ENCODE measurements around the gene PDZD7. TPM values are rescaled to one million over a fixed set of nuclear protein-coding genes. Genes with fewer than 3 reads are reported as not detected.

Gene PDZD7
- total RNA-seq, 1 experiment from 2014 or later, result 6.1 TPM

DNA sequence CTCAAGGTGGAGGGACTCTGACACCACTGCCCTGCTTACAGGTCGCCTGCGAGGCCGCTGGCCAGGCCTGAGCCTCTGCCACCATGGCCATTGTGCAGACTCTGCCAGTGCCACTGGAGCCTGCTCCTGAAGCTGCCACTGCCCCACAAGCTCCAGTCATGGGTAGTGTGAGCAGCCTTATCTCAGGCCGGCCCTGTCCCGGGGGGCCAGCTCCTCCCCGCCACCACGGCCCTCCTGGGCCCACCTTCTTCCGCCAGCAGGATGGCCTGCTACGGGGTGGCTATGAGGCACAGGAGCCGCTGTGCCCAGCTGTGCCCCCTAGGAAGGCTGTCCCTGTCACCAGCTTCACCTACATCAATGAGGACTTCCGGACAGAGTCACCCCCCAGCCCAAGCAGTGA is 28.5 kb downstream of the PDZD7 start:
- no TSS peak for BruUV-seq (replicated peaks)
- Histone ChIP-seq H3K9me2 (ENCODE audit: insufficient read depth) (no peaks in the 10 kb centered on the region), H3K36me3 (ENCODE audit: control insufficient read depth in 1 of 2, insufficient read depth in 2 of 2, low read length in 2 of 2) (peaks cover 12 to 15% of the 10 kb centered on the region in 2 experiments; a peak in 3 of 4 replicates), H3K9me3 (ENCODE audit: control insufficient read depth in 1 of 2, insufficient read depth in 1 of 2, low read depth in 1 of 2, low read length in 2 of 2) (no peaks in the 10 kb centered on the region), H4K20me1 (ENCODE audit: insufficient read depth) (no peaks in the 10 kb centered on the region), H3K27me3 (ENCODE audit: insufficient read depth, low read length) (no peaks in the 10 kb centered on the region), H3K79me2 (ENCODE audit: insufficient read depth, low read length) (peaks cover 48% of the 10 kb centered on the region), H3K4me3 (replicated peaks in 1 of 2; ENCODE audit: low read depth in 1 of 2, low read length in 2 of 2) (no peak overlapping the region), H3K27ac (ENCODE audit: low read depth, low read length) (peak overlapping the region; percentile 14; the same call in 1 of the 2 replicates), H2AFZ (ENCODE audit: low read depth, low read length, poor library complexity, severe bottlenecking) (no peak overlapping the region), H3K9ac (ENCODE audit: low read length) (0 out of 2 replicates have a peak overlapping the region, but pooled peaks have one; percentile 13), H3K4me1 (ENCODE audit: control insufficient read depth in 1 of 2, insufficient read depth in 2 of 2, low read length in 2 of 2) (peaks cover 14 to 30% of the 10 kb centered on the region in 2 experiments; a peak in 3 of 4 replicates), H3K4me2 (ENCODE audit: low read length) (no peak overlapping the region)
- no peak for ATAC-seq
- no peak for DNase-seq (ENCODE audit: low read depth, low spot score)
- intact Hi-C loops (cut with micrococcal nuclease), result no loop called here
- ChIA-PET POLR2A (no interaction called here), CTCF (interaction anchor here (1.3 to 8.3 kb wide), 3 partner anchors 7 to 28 kb away, joined by 3 to 118 read pairs (median 3); partner anchors contain the start of genes PDZD7 and SFXN3), RAD21 (ENCODE audit: low non-redundant PET in 1 of 2, low total read pairs in 2 of 2, uncharacterized antibody in 2 of 2, unreplicated experiment in 2 of 2) (no interaction called here)
- TF ChIP-seq FOSL1 (IDR thresholded peaks at IDR 0.05; ENCODE audit: low read depth) (no peak), JUND (IDR thresholded peaks at IDR 0.05) (no peak), ZNF274 (IDR thresholded peaks at IDR 0.05; ENCODE audit: low read depth, low read length) (no peak), POLR2AphosphoS5 (IDR thresholded peaks at IDR 0.05; ENCODE audit: low read depth, low read length) (no peak), EZH2phosphoT487 (IDR thresholded peaks at IDR 0.05; ENCODE audit: borderline replicate concordance) (no peak), YY1 (IDR thresholded peaks at IDR 0.05; ENCODE audit: extremely low read depth, insufficient replicate concordance, low read depth, low read length) (no peak)
- TF ChIP-seq, protein P1, sequence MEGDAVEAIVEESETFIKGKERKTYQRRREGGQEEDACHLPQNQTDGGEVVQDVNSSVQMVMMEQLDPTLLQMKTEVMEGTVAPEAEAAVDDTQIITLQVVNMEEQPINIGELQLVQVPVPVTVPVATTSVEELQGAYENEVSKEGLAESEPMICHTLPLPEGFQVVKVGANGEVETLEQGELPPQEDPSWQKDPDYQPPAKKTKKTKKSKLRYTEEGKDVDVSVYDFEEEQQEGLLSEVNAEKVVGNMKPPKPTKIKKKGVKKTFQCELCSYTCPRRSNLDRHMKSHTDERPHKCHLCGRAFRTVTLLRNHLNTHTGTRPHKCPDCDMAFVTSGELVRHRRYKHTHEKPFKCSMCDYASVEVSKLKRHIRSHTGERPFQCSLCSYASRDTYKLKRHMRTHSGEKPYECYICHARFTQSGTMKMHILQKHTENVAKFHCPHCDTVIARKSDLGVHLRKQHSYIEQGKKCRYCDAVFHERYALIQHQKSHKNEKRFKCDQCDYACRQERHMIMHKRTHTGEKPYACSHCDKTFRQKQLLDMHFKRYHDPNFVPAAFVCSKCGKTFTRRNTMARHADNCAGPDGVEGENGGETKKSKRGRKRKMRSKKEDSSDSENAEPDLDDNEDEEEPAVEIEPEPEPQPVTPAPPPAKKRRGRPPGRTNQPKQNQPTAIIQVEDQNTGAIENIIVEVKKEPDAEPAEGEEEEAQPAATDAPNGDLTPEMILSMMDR (IDR thresholded peaks at IDR 0.05 in 2 of 3, conservative IDR thresholded peaks at IDR 0.05 in 1 of 3; ENCODE audit: borderline replicate concordance in 1 of 3, insufficient read depth in 1 of 3, low read depth in 2 of 3, low read length in 2 of 3), result no peak
- TF ChIP-seq, protein P2, sequence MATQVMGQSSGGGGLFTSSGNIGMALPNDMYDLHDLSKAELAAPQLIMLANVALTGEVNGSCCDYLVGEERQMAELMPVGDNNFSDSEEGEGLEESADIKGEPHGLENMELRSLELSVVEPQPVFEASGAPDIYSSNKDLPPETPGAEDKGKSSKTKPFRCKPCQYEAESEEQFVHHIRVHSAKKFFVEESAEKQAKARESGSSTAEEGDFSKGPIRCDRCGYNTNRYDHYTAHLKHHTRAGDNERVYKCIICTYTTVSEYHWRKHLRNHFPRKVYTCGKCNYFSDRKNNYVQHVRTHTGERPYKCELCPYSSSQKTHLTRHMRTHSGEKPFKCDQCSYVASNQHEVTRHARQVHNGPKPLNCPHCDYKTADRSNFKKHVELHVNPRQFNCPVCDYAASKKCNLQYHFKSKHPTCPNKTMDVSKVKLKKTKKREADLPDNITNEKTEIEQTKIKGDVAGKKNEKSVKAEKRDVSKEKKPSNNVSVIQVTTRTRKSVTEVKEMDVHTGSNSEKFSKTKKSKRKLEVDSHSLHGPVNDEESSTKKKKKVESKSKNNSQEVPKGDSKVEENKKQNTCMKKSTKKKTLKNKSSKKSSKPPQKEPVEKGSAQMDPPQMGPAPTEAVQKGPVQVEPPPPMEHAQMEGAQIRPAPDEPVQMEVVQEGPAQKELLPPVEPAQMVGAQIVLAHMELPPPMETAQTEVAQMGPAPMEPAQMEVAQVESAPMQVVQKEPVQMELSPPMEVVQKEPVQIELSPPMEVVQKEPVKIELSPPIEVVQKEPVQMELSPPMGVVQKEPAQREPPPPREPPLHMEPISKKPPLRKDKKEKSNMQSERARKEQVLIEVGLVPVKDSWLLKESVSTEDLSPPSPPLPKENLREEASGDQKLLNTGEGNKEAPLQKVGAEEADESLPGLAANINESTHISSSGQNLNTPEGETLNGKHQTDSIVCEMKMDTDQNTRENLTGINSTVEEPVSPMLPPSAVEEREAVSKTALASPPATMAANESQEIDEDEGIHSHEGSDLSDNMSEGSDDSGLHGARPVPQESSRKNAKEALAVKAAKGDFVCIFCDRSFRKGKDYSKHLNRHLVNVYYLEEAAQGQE (IDR thresholded peaks at IDR 0.05; ENCODE audit: low read depth), result no peak
- TF ChIP-seq, protein P3, sequence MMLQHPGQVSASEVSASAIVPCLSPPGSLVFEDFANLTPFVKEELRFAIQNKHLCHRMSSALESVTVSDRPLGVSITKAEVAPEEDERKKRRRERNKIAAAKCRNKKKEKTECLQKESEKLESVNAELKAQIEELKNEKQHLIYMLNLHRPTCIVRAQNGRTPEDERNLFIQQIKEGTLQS (IDR thresholded peaks at IDR 0.05), result no peak
